Measurements from ENCODE around the gene NNAT.
"Not testable (repeated sequence)": the region's sequence is repeated elsewhere in the genome, so short reads cannot be mapped to it uniquely, and the experiment has no call there.

NNAT gene

GRCh38 chr20:37484331-37484730, 36.7 kb upstream of the NNAT start:
- no peak overlapping the region for H3K9ac ChIP-seq (ENCODE audit: low read depth, low read length)
- no peaks in the 10 kb centered on the region for H3K79me2 ChIP-seq (ENCODE audit: insufficient read depth, low read length)
- ATAC-seq (ENCODE audit: insufficient read depth, low read depth) = no peak
- no peak overlapping the region for H3K27ac ChIP-seq (ENCODE audit: low read length)
- no peak overlapping the region for H2AFZ ChIP-seq (ENCODE audit: low read depth, low read length)
- no peaks in the 10 kb centered on the region for H3K27me3 ChIP-seq (ENCODE audit: insufficient read depth, low read length, poor library complexity)
- no peak overlapping the region for H3K4me2 ChIP-seq (ENCODE audit: insufficient read depth, low read length)
- no peak for TF ChIP-seq EZH2 (IDR thresholded peaks at IDR 0.05; ENCODE audit: borderline replicate concordance, low read depth, low read length, severe bottlenecking)
- no peak for TF ChIP-seq CTCF (IDR thresholded peaks at IDR 0.05; ENCODE audit: borderline replicate concordance, extremely low read depth, low read length, poor library complexity, severe bottlenecking)
- H4K20me1 ChIP-seq (ENCODE audit: insufficient read depth, low read length) = no peaks in the 10 kb centered on the region
- H3K36me3 ChIP-seq (ENCODE audit: insufficient read depth, low read length) = no peaks in the 10 kb centered on the region
- H3K4me3 ChIP-seq (ENCODE audit: low read depth in 1 of 2, low read length in 2 of 2) = no peak overlapping the region
- H3K9me3 ChIP-seq (ENCODE audit: insufficient read depth, low read length, severe bottlenecking) = no peaks in the 10 kb centered on the region
- DNase-seq = no peak
- H3K4me1 ChIP-seq (ENCODE audit: insufficient read depth, low read length) = no peaks in the 10 kb centered on the region

GRCh38 chr20:37486209-37486608, 34.8 kb upstream of the NNAT start:
- not testable (repeated sequence) for H3K27ac ChIP-seq (ENCODE audit: low read length); H3K79me2 ChIP-seq (ENCODE audit: insufficient read depth, low read length); H3K4me2 ChIP-seq (ENCODE audit: insufficient read depth, low read length); H3K4me3 ChIP-seq (ENCODE audit: low read depth in 1 of 2, low read length in 2 of 2); DNase-seq; H3K9ac ChIP-seq (ENCODE audit: low read depth, low read length); H3K9me3 ChIP-seq (ENCODE audit: insufficient read depth, low read length, severe bottlenecking); H3K36me3 ChIP-seq (ENCODE audit: insufficient read depth, low read length); ATAC-seq (ENCODE audit: insufficient read depth, low read depth); H3K27me3 ChIP-seq (ENCODE audit: insufficient read depth, low read length, poor library complexity); H4K20me1 ChIP-seq (ENCODE audit: insufficient read depth, low read length); H2AFZ ChIP-seq (ENCODE audit: low read depth, low read length); H3K4me1 ChIP-seq (ENCODE audit: insufficient read depth, low read length)

GRCh38 chr20:37490663-37491350, 30.2 kb upstream of the NNAT start:
- H3K9me3 ChIP-seq (ENCODE audit: insufficient read depth, low read length, severe bottlenecking) = no peaks in the 10 kb centered on the region
- no peak overlapping the region for H3K9ac ChIP-seq (ENCODE audit: low read depth, low read length)
- H3K79me2 ChIP-seq (ENCODE audit: insufficient read depth, low read length) = no peaks in the 10 kb centered on the region
- DNase-seq (no peak), ATAC-seq (ENCODE audit: insufficient read depth, low read depth) (no peak)
- H3K4me1 ChIP-seq (ENCODE audit: insufficient read depth, low read length) = no peaks in the 10 kb centered on the region
- H3K36me3 ChIP-seq (ENCODE audit: insufficient read depth, low read length) = no peaks in the 10 kb centered on the region
- H2AFZ ChIP-seq (ENCODE audit: low read depth, low read length) = no peak overlapping the region
- no peak for TF ChIP-seq EZH2 (IDR thresholded peaks at IDR 0.05; ENCODE audit: borderline replicate concordance, low read depth, low read length, severe bottlenecking)
- TF ChIP-seq CTCF (IDR thresholded peaks at IDR 0.05; ENCODE audit: borderline replicate concordance, extremely low read depth, low read length, poor library complexity, severe bottlenecking) = no peak
- H3K27ac ChIP-seq (ENCODE audit: low read length) = no peak overlapping the region
- no peaks in the 10 kb centered on the region for H3K27me3 ChIP-seq (ENCODE audit: insufficient read depth, low read length, poor library complexity)
- H3K4me3 ChIP-seq (ENCODE audit: low read depth in 1 of 2, low read length in 2 of 2) = no peak overlapping the region
- no peak overlapping the region for H3K4me2 ChIP-seq (ENCODE audit: insufficient read depth, low read length)
- H4K20me1 ChIP-seq (ENCODE audit: insufficient read depth, low read length) = no peaks in the 10 kb centered on the region

GRCh38 chr20:37492096-37492625, 28.9 kb upstream of the NNAT start:
- H3K79me2 ChIP-seq (ENCODE audit: insufficient read depth, low read length) = no peaks in the 10 kb centered on the region
- H3K4me3 ChIP-seq (ENCODE audit: low read depth in 1 of 2, low read length in 2 of 2) = no peak overlapping the region

More at GRCh38 chr20:37492096-37492625, 28.9 kb upstream of the NNAT start:
- TF ChIP-seq CTCF (IDR thresholded peaks at IDR 0.05; ENCODE audit: borderline replicate concordance, extremely low read depth, low read length, poor library complexity, severe bottlenecking) (no peak), EZH2 (IDR thresholded peaks at IDR 0.05; ENCODE audit: borderline replicate concordance, low read depth, low read length, severe bottlenecking) (no peak)
- no peak overlapping the region for H3K27ac ChIP-seq (ENCODE audit: low read length)
- H3K4me2 ChIP-seq (ENCODE audit: insufficient read depth, low read length) = no peak overlapping the region
- no peaks in the 10 kb centered on the region for H4K20me1 ChIP-seq (ENCODE audit: insufficient read depth, low read length)
- no peaks in the 10 kb centered on the region for H3K9me3 ChIP-seq (ENCODE audit: insufficient read depth, low read length, severe bottlenecking)
- no peaks in the 10 kb centered on the region for H3K4me1 ChIP-seq (ENCODE audit: insufficient read depth, low read length)
- DNase-seq = no peak
- H3K9ac ChIP-seq (ENCODE audit: low read depth, low read length) = no peak overlapping the region
- H2AFZ ChIP-seq (ENCODE audit: low read depth, low read length) = no peak overlapping the region
- H3K27me3 ChIP-seq (ENCODE audit: insufficient read depth, low read length, poor library complexity) = no peaks in the 10 kb centered on the region
- H3K36me3 ChIP-seq (ENCODE audit: insufficient read depth, low read length) = no peaks in the 10 kb centered on the region
- no peak for ATAC-seq (ENCODE audit: insufficient read depth, low read depth)
